Cerebellar cortex (tissue), 1 donor: ENCODE data around the gene ANKRD29.
"Not testable (repeated sequence)": the region's sequence is repeated elsewhere in the genome, so short reads cannot be mapped to it uniquely, and the experiment has no call there.

Experiments
- DNase-seq: peaks from one replicate; pipeline ENCODE4 v3.0.0-alpha.2; 2015; ENCODE audit warnings: low spot score

Gene ANKRD29

DNA sequence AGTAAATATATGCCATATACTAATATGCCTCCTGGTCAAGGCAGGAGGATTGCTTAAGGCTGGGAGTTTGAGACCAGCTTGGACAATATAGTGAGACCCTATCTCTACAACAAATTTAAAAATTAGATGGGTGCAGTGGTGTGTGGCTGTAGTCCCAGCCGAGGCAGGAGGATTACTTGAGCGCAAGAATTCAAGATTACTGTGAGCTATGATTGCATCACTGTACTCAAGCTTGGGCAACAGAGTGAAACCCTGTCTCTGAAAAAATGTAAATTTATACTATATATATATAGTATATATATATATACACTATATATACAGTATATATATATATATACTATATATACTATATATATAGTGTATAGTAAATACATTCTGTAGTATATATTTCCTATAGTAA lies 46.5 kb downstream of the ANKRD29 start:
- no peak for DNase-seq

DNA sequence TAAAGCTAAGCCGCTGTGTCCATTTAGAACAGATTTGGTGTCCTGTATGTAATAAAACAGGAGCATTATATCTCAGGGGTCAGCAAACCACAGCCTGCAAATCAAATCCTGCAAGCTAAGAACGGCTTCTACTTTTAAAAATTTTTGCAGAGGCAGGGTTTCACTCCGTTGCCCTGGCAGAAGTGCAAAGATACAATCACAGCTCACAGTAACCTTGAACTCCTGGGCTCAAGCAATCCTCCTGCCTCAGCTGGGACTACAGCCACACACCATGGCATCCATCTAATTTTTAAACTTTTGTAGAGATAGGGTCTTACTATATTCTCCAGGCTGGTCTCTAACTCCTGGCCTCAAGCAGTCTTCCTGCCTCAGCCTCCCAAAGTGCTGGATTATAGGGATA lies 47.8 kb downstream of the ANKRD29 start:
- DNase-seq, result no peak

DNA sequence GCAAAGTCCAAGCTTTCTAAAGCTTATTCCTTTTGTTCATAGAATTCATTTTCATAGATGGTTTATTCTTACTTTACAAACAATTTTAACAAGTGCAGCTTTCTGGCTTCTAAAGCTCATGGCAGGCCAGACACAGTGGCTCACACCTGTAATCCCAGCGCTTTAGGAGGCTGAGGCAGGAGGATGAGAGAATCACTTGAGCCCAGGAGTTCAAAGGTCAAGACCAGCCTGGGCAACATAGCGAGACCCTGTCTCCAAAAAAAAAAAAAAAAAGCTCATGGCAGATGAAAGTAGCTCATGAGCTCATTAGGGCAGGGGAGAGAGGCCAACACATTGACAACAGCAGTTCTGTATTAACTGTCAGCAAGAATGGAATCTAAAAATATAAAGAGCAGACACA lies 48.3 kb downstream of the ANKRD29 start:
- no peak for DNase-seq

DNA sequence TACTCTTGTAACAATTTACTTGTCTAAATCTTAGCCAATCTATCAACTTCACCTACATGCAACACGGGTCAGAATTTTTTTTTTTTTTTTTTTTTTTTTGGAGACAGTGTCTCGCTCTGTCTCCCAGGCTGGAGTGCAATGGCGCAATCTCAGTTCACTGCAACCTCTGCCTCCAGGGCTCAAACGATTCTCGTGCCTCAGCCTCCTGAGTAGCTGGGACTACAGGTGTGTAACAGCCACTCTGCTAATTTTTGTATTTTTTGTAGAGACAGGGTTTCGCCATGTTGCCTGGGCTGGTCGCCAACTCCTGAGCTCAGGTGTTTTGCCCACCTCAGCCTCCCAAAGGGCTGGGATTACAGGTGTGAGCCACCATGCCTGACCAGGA lies 49.6 kb downstream of the ANKRD29 start:
- DNase-seq, result not testable (repeated sequence)

DNA sequence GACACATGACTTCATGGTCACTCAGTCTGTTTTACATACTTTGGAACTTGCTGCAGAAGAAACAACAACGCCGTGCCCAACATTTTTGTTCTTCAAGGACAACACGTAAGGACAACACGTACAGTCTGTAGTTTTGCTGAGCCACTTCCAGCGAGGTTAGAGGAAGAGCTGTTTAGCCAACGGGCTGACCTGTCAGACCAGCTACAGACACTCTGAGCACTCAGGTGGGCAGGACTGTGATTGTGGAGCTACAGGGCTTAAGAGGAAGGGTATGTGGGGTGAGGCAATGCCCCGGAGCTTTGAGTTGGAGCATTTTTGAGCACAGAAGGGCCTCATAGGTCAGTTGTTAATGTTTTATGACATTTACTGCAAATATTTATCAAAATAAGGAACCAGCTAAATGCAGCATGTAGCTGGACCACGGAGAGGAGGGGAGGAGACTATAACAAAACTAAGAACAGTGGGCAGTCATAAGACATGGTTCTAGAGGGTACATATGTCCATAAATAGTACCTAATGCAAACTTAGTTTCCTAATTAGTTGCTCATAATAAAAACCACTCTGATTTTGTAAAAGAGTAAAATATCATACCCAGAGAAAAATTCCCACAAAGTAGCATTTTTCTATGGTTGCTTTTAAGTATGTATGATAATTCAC lies 50.1 kb downstream of the ANKRD29 start:
- DNase-seq, result no peak

DNA sequence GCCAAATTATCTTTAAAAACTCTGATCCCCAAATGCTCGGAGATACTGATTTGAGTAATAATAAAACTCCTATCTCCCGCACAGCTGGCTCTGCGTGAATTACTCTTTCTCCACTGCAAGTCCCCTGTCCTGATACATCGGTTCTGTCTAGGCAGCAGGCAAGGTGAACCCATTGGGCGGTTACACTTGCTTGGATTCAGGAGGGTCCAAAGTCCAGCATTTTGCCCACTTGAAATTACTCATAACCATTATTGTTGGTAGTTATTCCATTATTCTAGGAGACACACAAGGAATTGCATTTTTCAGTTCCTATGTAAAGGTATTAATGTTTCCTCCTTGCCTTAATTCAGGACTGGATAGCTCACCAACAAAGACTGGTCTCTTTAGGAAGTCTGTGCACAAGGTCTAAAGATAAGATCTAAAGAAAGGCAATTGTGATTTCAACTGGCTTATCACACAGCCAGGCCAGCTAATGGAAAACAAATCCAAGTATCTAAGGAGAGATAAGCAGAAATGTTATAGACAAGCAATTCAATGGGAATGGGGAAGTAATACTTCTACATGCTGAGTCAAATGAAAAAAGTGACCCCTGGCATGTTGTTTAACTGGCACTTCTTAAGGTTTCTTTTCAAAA lies 53.2 kb downstream of the ANKRD29 start:
- DNase-seq, result no peak

DNA sequence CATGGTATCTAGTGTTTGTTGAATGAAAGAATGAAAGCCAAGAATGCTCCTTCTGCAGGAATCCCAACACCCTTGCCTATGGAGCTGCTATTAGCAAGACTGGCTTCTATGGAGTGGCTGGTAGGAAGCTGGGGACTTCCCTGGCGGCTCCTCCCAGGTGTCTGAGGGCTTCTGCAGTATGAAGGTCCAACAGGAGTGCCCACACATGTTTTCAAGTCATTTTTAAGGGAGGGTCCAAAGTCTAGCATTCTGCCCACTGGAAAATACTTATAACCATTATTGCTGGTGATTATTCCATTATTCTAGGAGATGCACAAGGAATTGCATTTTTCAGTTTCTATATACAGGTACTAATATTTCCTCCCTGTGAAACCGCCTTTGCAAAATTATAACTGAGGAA lies 54.5 kb downstream of the ANKRD29 start:
- no peak for DNase-seq

DNA sequence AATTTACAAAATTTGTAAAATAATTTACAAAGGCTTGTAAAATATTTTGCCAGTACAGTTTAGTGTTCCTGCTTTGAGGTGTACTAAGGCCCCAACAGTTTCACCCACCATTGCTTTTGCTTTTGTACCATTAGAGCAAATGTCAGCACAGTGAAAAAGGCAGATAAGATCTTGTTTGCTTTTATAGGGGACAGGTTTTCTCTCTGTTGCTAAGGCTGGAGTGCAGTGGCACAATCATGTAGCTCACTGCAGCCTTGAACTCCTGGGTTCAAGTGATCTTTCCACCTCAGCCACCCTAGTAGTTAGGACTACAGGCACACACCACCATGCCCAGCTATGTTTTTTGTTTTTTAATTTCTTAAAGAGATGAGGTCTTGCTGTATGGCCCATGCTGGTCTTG lies 56.8 kb downstream of the ANKRD29 start:
- DNase-seq, result no peak

DNA sequence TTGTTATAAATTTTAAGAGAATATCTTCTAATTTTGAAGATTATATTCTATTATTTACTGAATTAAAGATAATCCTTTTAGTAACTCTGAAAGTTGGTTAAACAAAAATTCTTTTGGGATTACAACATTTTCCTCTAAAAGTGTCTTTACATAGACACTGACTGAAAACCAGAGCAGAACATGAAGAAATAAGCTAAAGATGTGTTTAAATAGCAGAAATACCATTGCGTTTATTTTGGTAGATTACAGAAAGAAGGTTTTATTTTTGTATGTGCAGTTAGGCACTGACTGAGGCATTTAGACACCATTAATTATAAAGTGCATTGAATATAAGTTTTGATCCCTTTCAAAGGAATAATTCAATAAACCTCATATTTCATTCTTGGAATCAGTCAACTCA lies 62.9 kb downstream of the ANKRD29 start:
- DNase-seq, result no peak

DNA sequence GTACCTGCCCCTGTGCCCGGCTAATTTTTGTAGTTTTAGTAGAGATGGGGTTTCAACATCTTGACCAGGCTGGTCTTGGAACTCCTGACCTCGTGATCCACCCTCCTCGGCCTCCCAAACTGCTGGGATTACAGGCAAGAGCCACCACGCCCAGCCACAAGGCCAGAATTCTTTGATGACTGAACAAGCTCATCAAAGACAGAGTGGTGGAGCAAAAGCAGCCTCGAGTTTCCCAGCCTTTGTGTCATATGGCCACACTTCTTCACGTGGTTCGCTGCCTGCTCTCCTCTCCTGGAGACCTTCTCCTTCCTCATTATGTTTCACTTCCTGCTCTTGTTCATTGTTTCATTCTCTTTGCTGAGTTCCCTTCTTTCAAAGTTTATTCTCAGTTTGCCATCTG lies 66.5 kb downstream of the ANKRD29 start:
- DNase-seq, result no peak

DNA sequence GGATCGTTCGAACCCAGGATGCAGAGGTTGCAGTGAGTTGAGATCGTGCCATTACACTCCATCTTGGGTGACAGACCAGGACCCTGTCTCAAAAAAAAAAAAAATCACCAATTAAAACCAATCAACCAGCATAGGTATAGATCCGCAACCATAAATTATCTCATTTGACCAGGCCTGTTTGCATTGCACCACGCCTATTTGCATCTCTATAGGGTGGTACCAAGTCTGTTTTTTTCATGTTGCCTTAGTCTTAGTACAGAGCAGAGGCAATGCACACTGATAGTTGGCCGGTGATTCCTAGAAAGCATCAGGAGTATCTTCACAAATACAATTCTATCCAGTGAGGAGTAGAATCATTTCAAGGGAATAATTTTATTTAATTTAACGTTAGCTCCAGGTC lies 67.1 kb downstream of the ANKRD29 start:
- DNase-seq, result no peak

DNA sequence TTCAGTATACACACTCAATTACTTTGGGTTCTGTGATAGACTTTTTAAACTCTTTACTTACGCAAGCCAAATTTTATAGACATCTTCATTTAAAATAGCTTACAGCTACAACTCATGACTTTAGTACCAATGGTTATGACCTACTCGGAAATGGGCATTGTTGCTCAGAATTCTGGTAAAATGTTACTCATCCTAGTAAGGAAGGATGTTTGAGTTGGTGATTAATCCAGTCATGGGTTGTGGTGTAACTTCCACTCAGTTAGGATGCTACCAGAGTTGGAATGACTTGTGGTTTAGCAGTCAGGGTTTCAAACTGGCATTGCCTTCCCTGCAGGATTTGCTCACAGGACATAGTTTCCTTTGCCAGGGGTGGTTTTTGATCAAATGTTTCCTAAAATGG lies 69.0 kb downstream of the ANKRD29 start:
- DNase-seq, result no peak

DNA sequence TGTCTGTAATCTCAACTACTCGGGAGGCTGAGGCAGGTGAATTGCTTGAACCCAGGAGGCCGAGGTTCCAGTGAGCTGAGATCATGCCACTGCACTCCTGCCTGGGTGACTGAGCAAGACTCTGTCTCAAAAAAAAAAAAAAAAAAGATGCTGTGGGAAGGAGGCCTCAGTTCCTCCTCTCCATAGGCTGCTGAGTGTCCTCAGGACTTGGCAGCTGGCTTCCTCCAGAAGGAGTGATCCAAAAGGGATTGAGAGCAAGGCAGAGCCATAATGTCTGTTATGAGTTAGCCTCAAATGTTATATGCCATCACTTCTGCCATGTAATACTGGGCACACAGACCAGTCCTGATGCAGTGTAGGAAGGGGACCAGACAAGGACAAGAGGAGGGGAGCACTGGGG lies 69.8 kb downstream of the ANKRD29 start:
- DNase-seq, result no peak

DNA sequence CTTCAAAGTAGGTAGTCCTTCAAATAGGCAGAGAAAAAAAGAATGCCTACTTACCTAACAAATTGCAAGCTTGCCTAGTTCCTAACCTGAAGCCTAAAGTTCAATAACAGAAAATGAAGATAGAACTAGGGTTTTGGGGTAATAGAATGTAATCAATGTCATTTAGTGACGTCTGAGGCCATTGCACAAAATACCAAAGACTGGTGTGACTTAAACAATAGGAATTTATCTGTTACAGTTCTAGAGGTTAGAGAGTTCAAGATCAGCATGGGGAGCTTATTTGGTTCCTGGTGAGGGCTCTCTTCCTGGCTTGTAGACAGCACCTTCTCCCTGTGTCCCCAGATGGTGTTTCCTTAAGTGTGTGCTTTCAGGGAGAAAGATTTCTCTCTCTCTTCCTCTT lies 71.7 kb downstream of the ANKRD29 start:
- no peak for DNase-seq

DNA sequence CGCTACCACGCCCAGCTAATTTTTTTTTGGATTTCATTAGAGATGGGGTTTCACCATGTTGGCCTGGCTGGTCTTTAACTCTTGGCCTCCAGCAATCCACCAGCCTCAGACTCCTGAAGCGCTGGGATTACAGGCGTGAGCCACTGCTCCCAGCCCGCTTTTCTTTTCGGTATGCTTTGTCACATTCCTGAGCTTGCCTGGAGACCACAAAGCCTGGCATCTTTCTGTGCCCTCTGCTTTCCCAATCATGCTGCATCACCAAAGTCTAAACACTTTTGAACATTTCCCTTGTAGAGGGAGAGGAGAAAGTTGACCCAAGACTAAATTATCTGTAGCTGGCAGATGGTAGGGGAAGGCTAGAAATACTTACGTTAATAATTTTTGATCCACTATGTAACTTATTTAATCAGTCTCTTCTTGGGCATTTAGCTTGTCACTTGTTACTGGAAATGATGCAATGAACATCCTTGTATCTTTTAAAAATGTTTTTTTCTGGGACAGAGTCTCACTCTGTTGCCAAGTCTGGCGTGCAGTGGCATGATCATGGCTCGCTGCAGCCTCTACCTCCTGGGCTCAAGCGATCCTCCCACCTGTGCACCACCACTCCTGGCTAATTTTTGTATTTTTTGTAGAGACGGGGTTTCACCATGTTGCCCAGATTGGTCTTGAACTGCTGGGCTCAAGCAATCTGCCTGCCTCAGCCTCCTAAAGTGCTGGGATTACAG lies 73.7 kb downstream of the ANKRD29 start:
- DNase-seq, result no peak

DNA sequence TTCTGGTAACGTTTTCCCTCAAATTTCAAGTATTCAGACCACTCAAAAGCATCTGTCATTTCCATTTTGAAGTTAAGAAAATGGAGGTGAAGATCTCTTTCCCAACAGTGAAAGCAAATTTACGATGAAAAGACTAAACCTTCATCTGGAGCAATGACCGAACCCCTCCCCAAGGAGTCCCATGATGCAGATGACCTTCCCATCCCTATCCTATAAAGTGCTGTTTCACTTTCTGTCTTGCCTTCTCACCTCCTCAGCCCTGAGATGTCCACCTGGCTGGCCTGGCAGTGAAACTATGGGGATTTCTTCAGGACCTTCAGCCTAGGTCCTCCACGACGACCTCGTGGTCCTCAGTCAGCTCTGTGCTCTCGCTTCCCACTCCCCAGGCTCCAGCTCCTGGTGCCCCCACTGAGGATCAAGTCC lies 75.5 kb downstream of the ANKRD29 start:
- DNase-seq, result no peak

DNA sequence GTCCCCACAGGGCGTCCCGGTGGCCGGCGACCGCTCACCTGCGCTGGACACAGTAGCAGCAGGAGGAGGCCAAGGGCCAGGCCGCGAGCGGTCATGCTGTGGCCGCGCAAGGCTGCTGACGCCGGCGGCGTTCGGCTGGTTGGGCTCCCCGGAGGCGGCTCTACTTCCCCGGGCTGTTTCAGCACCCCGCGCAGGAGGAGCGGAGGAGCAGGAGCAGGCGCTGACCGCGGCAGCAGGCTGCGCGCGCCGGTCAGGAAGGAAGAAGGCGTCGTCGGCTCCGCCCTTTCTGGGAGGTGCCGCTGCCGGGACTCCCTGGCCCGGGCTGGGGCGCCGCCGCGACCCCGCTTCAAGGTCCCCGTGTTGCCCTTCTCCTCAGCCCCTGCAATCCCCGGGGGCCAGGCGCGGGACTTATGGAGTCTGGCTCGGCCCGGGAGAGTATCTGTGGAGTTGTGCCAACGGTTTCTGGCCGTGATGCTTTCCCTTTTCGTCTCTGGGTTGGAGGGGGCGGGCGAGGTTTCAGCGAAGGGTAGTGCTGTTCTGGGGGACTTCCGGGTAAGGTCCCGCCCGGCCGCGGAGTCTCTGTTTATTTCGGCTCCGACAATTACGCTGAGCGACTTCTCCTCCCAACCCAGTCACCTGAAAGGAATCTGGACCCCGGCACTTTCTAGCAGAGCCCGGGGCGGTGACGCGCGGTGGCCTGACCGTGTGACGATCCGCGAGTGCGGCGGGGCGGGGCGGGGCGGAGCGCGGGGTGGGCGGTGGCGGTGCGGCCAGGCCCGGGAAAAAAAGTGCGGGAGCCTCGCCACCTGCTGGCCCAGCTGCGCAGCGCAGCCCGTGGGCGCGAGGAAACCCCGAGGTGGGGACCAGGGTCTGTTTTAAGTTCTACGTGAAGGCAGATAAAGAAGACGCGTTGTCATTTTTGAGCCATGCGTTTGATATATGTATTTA lies 76.2 kb downstream of the ANKRD29 start, which contains the start of gene NPC1:
TSS of gene NPC1 (minus strand) at position 258 of the 948 bp plus-strand sequence. CDS start at position 95, 163 bp downstream.
- peak; percentile 88 for DNase-seq

DNA sequence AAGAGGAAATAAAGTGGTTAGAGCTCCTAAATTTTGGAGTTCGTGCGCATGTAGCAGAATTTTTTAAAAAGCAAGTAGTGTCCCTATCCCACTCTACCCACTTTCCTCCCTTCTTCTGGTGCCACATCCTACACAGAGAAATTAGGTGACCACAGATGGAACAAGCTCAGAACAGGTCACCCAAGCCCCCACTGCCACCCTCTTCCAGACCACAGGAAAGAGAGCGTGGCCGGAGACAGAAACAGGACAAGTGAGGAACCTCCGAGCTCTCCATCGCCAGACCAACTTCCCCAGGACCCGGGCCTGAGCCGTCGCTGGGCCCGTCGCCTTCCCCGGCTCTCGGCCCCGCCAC lies 76.8 kb downstream of the ANKRD29 start:
- no peak for DNase-seq

DNA sequence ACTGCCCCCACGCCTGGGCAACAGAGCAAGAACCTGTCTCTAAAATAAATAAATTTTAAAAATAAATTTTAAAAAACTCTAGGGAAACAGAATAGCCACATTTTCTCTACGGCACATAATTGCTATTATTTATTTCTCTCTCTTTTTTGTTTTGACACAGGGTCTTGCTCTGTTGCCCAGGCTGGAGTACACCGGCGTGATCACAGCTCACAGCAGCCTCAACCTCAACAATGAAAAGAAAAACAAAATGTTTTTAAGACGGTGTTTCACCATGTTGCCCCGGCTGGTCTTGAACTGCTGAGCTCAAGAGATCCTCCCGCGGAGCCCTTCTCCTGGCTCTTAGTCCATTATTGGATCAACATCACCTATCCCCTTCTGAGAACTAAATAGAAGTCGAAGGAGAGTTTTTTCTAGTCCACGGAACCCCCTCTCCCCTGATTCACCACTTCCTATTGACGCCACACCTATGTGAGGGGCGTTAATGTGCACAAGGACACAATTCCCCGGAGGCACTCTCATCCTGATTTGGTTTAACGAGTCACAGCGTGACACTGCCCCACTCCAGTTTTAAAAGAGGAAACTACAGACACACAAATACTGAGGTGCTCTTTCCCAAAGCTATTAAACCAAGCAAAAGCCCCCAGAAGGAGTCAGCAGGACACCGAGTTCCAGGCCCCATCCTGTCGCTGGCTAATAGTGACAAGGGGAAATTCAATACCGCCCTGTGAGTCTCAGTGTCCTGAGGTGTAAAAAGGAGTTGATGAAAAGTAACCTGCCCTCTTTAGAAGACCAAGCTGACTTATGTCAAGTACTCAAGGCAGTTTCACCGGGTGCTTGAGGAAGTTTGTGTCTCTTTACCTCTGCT lies 77.5 kb downstream of the ANKRD29 start:
- DNase-seq, result peak; percentile 23

DNA sequence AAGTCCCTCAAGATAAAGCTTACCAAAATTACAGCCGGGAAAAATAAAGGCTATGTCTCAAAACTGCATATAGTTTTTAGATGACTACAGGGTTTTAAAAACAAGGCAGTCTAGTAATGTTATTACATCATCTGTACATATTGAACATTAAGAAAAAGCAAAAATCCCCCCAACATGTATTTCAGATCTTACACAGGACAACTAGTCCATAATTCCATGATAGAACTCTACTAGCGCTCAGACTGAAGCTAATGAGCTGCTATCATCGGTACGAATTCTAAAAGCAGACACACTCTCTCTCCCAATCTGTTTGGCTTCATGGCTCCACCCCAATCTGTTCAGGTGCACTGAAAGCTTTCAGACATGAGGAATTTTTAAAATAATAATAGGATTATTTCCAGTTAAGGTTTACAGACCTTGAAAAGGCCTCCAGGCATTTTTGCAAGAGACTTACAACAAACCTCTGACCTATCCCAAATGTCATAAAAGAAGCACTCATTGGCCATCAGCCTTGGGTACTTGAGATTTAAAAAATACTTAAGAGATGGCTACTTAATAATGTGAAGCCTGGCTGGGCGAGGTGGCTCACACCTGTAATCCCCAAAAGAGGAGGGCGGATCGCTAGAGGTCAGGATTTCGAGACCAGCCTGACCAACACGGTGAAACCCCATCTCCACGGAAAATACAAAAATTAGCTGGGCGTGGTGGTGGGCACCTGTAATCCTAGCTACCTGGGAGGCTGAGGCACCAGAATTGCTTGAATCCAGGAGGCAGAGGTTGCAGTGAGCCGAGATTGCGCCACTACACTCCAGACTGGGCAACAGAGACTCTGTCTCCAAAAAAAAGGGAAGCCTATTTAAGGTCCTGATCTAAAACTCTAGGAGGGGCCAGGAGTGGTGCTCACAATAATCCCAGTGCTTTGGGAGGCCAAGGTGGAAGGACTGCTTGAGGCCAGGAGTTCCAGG lies 78.4 kb downstream of the ANKRD29 start:
- no peak for DNase-seq
